WI38 (cell line): ENCODE data around the gene CALY.

Source experiments
- H3K4me3 ChIP-seq: 2 replicates; pipeline ENCODE4 v1.5.1; 2011; ENCODE audit warnings: low read depth, mild to moderate bottlenecking, control low read depth, low read length
- TF ChIP-seq, protein P1 (sequence below): IDR thresholded peaks from 2 replicates; pipeline ENCODE4 v1.5.1; 2012; ENCODE audit warnings: low read depth, mild to moderate bottlenecking, control low read depth, low read length

CALY gene, protein sequence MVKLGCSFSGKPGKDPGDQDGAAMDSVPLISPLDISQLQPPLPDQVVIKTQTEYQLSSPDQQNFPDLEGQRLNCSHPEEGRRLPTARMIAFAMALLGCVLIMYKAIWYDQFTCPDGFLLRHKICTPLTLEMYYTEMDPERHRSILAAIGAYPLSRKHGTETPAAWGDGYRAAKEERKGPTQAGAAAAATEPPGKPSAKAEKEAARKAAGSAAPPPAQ

DNA sequence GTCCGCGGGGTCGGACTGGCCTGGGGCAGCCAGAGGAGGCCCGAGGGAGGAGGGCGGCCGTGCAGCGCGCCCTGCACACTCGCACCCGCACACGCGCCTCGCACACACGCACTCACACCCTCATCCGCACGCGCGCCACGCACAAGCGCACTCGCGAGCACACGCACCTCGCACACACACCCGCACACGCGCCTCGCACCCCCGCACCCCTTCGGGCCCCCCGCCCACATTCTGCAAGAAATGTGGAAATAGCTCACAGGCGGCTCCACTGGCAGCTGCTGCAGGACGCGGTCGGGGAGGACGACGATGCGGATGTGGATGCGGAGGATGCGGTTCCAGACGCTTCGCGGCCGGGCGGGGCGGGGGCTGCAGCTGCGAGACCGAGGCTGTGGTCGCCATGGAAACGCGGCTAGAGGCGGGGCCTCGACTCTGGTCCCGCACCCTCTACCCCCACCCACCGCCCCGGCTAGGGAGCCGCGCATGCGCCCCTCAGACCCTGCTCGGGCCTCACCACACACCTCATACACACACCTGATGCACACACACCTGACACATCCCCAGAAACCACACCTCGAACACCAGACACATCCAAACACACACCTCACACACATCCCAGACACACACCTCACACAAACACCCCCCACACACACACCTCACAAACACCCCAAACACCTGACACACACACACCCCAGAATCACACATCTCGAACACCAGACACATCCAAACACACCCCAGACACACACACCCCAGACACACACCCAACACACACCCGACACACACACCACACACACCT, at the start of gene CALY:
CALY (minus strand) TSS at position 320 of the 793 bp plus-strand sequence. CDS start 7,907 bp downstream, outside the sequence.
- H3K4me3 ChIP-seq = peak within 1 kb of the TSS; percentile 43
- TF ChIP-seq, protein P1, sequence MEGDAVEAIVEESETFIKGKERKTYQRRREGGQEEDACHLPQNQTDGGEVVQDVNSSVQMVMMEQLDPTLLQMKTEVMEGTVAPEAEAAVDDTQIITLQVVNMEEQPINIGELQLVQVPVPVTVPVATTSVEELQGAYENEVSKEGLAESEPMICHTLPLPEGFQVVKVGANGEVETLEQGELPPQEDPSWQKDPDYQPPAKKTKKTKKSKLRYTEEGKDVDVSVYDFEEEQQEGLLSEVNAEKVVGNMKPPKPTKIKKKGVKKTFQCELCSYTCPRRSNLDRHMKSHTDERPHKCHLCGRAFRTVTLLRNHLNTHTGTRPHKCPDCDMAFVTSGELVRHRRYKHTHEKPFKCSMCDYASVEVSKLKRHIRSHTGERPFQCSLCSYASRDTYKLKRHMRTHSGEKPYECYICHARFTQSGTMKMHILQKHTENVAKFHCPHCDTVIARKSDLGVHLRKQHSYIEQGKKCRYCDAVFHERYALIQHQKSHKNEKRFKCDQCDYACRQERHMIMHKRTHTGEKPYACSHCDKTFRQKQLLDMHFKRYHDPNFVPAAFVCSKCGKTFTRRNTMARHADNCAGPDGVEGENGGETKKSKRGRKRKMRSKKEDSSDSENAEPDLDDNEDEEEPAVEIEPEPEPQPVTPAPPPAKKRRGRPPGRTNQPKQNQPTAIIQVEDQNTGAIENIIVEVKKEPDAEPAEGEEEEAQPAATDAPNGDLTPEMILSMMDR = no peak

DNA sequence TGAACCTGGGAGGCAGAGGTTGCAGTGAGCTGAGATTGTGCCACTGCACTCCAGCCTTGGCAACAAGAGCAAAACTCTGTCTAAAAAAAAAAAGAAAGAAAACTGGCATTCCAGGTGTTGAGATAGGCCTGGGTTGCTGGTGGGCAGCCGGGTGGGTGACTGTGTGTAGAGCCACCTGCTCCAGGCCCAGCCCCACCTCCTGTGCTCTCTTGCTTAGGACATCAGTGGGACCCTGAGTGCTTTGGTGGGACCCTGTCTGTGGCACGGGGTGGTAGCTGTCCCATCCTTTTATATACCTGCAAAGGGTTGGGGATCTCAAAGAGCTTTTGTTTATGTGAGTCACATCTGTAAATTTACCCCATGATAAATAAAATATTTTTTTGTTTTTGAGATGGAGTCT, 48.5 kb upstream of the CALY start:
- H3K4me3 ChIP-seq = no peak overlapping the region
- TF ChIP-seq, protein P1 = no peak

DNA sequence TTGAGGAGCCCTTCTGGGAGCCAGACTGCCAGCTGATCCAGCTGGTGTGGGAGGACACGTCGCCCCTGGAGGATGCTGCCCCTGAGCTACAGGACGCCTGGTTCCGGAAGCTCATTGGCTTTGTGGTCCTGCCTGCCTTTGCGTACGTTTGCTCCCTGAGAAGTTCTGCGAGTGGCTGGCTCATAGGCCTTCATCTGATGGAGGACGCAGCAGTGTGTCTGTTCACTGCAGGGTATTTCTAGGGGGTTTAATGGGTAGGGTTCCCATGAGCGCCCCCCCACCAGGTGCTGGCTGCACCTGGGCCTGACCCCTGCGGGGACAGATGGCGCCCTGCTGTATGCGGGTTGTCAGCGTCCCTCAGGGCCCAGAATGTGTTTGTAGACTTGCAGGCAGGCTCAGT, 47.4 kb upstream of the CALY start:
- TF ChIP-seq, protein P1 = no peak
- H3K4me3 ChIP-seq = no peak overlapping the region

DNA sequence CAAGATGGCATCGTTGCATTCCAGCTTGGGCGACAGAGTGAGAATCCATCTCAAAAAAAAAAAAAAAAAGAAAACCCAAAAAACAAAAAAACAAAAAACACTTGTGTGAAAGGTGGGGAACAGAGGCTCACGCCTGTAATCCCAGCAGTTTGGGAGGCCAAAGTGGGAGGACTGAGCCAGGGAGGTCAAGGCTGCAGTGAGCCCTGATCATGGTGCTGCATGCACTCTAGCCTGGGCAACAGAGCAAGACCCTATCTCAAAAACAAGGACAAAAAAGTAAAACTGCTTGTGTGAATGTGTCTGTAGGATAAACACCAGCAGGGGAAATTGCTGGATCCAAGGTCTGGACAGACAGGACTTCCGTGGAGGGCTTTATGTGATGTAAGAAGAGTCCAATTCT, 46.9 kb upstream of the CALY start:
- TF ChIP-seq, protein P1 = no peak
- no peak overlapping the region for H3K4me3 ChIP-seq

DNA sequence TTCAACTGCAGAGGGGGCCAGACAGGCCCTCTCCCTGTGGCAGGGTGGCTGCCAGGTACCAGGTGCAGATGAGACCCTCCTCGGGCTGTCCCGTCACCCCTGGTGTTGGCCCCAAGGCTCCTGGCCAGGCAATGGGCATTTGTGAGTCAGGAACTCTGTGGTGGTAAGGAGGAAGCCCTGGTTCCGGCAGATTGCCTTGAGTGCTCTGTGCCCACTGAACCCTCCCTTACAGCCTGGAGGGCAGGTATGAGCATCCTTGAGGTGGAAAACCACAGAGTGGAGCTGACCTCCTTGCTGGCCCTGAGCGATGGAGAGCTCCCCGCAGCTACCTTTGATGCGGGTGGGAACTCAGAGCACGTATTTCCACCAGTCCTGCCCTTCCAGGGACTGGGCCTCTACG, 44.3 kb upstream of the CALY start:
- no peak overlapping the region for H3K4me3 ChIP-seq
- TF ChIP-seq, protein P1 = no peak

DNA sequence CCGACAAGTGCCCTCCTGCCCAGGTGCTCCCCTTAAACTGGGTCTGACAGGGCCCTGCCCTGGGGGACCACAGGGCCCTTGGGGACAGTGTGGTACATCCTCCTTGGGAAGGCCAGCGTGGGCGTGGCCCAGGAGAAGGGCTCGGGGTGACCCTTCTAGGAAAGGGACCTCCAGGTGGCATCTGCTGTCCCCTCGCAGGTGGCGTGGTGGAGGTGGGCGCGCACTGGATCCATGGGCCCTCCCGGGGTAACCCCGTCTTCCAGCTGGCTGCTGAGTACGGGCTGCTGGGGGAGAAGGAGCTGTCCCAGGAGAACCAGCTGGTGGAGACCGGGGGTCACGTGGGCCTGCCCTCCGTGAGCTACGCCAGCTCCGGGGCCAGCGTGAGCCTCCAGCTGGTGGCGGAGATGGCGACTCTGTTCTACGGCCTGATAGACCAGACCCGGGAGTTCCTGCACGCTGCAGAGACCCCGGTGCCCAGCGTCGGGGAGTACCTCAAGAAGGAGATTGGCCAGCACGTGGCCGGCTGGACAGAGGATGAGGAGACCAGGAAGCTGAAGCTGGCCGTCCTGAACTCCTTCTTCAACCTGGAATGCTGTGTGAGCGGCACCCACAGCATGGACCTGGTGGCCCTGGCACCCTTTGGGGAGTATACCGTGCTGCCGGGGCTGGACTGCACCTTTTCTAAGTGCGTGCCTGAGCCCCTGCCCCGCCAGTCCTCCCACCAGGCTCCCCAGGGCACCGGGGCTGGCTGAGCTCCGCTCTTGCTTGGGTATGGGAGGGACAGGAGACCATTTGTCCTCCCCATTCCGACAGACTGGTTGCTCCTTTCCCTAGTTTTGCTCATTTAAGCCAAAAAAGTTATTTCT, 43.3 kb upstream of the CALY start:
- peak overlapping the region; percentile 51 for H3K4me3 ChIP-seq

More for the DNA sequence above, 43.3 kb upstream of the CALY start:
- TF ChIP-seq, protein P1 = no peak
